PC-9 (cell line): Measurements from ENCODE around the gene TBX10. TPM values are rescaled to one million over a fixed set of nuclear protein-coding genes. Genes with fewer than 3 reads are reported as not detected.

Experiments used
- BruUV-seq: library from RNA; stranded (reverse); fragments of 400-500 nt; replicated peaks from 2 replicates; lab custom pipeline; 2021; lab: Mats Ljungman, UMichigan
- CTCF ChIA-PET: fragments of 300-600 bp; sonication (Branson Sonifier 250); formaldehyde crosslinking; loops from one replicate; lab custom pipeline; 2022; ENCODE audit warnings: antibody characterized with exemption; lab: Charles Lee
- POLR2A ChIA-PET: fragments of 300-600 bp; sonication (Branson Sonifier 250); formaldehyde crosslinking; loops from one replicate; lab custom pipeline; 2022; ENCODE audit warnings: antibody characterized with exemption; ENCODE audit not compliant: unreplicated experiment; lab: Charles Lee
- DNase-seq, 2 experiments: peaks; one replicate each; pipeline versions ENCODE4 v3.0.0 to v3.0.0-alpha.2; 2015 to 2022; ENCODE audit warnings: mixed read lengths in 1 of 2
- H2AFZ ChIP-seq: fragments of 200-600 bp; sonication (generic); 2 replicates; pipeline ENCODE4 v1.8.1; 2017; ENCODE audit warnings: antibody characterized with exemption
- H3F3A ChIP-seq: fragments of 200-600 bp; sonication (generic); 2 replicates; pipeline ENCODE4 v1.8.1; 2017; ENCODE audit warnings: antibody characterized with exemption, mild to moderate bottlenecking, low read depth; ENCODE audit not compliant: insufficient read depth
- H3K27ac ChIP-seq: fragments of 200-600 bp; sonication (generic); 2 replicates; pipeline ENCODE4 v1.6.1; 2016; ENCODE audit warnings: mixed run types
- H3K27me3 ChIP-seq: fragments of 200-600 bp; sonication (generic); 2 replicates; pipeline ENCODE4 v1.6.1; 2016; ENCODE audit warnings: low read depth, mixed run types; ENCODE audit not compliant: insufficient read depth
- H3K36me3 ChIP-seq: fragments of 200-600 bp; sonication (generic); 2 replicates; pipeline ENCODE4 v1.6.1; 2016; ENCODE audit warnings: low read depth, mixed run types
- H3K4me1 ChIP-seq: fragments of 200-600 bp; sonication (generic); replicated peaks from 2 replicates; pipeline ENCODE4 v1.6.1; 2016; ENCODE audit warnings: mixed run types; ENCODE audit not compliant: insufficient read depth
- H3K4me2 ChIP-seq: fragments of 200-600 bp; sonication (generic); 2 replicates; pipeline ENCODE4 v1.6.1; 2017; ENCODE audit warnings: mixed run types
- H3K4me3 ChIP-seq: fragments of 200-600 bp; sonication (generic); 2 replicates; pipeline ENCODE4 v1.6.1; 2016; ENCODE audit warnings: mixed run types
- H3K79me2 ChIP-seq: fragments of 200-600 bp; sonication (generic); 2 replicates; pipeline ENCODE4 v1.6.1; 2017; ENCODE audit warnings: low read depth, mixed run types
- H3K9me2 ChIP-seq: fragments of 200-600 bp; sonication (generic); 2 replicates; pipeline ENCODE4 v1.8.1; 2017; ENCODE audit warnings: mild to moderate bottlenecking; ENCODE audit not compliant: insufficient read depth
- H3K9me3 ChIP-seq: fragments of 200-600 bp; sonication (generic); 2 replicates; pipeline ENCODE4 v1.8.1; 2016; ENCODE audit warnings: low read depth; ENCODE audit not compliant: insufficient read depth
- H4K20me1 ChIP-seq: fragments of 200-600 bp; sonication (generic); 2 replicates; pipeline ENCODE4 v1.8.1; 2017; ENCODE audit not compliant: insufficient read depth
- CTCF ChIP-seq: fragments of 200-600 bp; sonication (generic); conservative IDR thresholded peaks from 2 replicates; pipeline ENCODE4 v1.6.1; 2017; ENCODE audit warnings: mixed run types, antibody characterized with exemption, mild to moderate bottlenecking, moderate library complexity
- EZH2 ChIP-seq: fragments of 200-600 bp; sonication (generic); IDR thresholded peaks from 2 replicates; pipeline ENCODE4 v1.8.0; 2017; ENCODE audit warnings: antibody characterized with exemption, low read depth
- intact Hi-C: fragments of 100-400 bp; cut with micrococcal nuclease; formaldehyde crosslinking; loops from one replicate; pipeline ENCODE4 v1.10.0; 2022; ENCODE audit not compliant: unreplicated experiment
- total RNA-seq: library from RNA; stranded (reverse); gene quantifications from 2 replicates; pipeline ENCODE4 v1.2.3, GENCODE V29; 2021

TBX10 gene
- total RNA-seq, 1 experiment from 2014 or later: not detected

- Histone ChIP-seq H3K9me2 (no peaks in the 10 kb centered on the region), H3K9me3 (no peaks in the 10 kb centered on the region), H3K4me2 (peak overlapping the region; percentile 91), H3K27me3 (no peaks in the 10 kb centered on the region), H4K20me1 (no peaks in the 10 kb centered on the region), H3K27ac (no peak overlapping the region), H3K4me3 (no peak overlapping the region), H3K79me2 (no peaks in the 10 kb centered on the region), H3K36me3 (no peaks in the 10 kb centered on the region), H3F3A (peaks cover 3% of the 10 kb centered on the region; the same call in 1 of the 2 replicates), H2AFZ (no peak overlapping the region), H3K4me1 (peaks cover 8% of the 10 kb centered on the region)
- intact Hi-C loops: loop anchor here (2.0 kb wide), 1 partner anchor 49 kb away; the partner anchor contains the start of gene GSTP1
- POLR2A ChIA-PET: no interaction called here
- BruUV-seq: no TSS peak
- TF ChIP-seq CTCF (no peak), EZH2 (no peak)
- DNase-seq: no peak
- CTCF ChIA-PET: no interaction called here
Observed at GRCh38 chr11:67631411-67631810, 8.2 kb downstream of the TBX10 start.

GRCh38 chr11:67630943-67631331 lies 8.6 kb downstream of the TBX10 start:
- Histone ChIP-seq H3K4me2 (peak overlapping the region; percentile 91), H4K20me1 (no peaks in the 10 kb centered on the region), H3K4me3 (peak overlapping the region; percentile 87), H3K36me3 (no peaks in the 10 kb centered on the region), H3K9me3 (no peaks in the 10 kb centered on the region), H3K4me1 (peaks cover 8% of the 10 kb centered on the region), H3K27me3 (no peaks in the 10 kb centered on the region), H3F3A (peaks cover 3% of the 10 kb centered on the region; the same call in 1 of the 2 replicates), H2AFZ (peak overlapping the region; percentile 96), H3K27ac (peak overlapping the region; percentile 50), H3K79me2 (no peaks in the 10 kb centered on the region), H3K9me2 (no peaks in the 10 kb centered on the region)
- intact Hi-C loops: loop anchor here (2.0 kb wide), 1 partner anchor 48 kb away; the partner anchor contains the start of gene GSTP1
- CTCF ChIA-PET: interaction anchor here (0.7 to 1.0 kb wide), 2 partner anchors 60 to 227 kb away, joined by 4 to 6 read pairs; partner anchors contain the start of gene TBC1D10C
- BruUV-seq: no TSS peak
- no peak for DNase-seq
- POLR2A ChIA-PET: no interaction called here
- TF ChIP-seq EZH2: no peak
- TF ChIP-seq CTCF: peak; percentile 50; the same call in 1 of the 2 replicates

- Histone ChIP-seq H4K20me1 (no peaks in the 10 kb centered on the region), H3K27ac (peak overlapping the region; percentile 50), H3K36me3 (no peaks in the 10 kb centered on the region), H3K9me3 (no peaks in the 10 kb centered on the region), H3K9me2 (no peaks in the 10 kb centered on the region), H3F3A (peaks cover 3% of the 10 kb centered on the region; the same call in 1 of the 2 replicates), H3K27me3 (no peaks in the 10 kb centered on the region), H3K4me2 (peak overlapping the region; percentile 92), H3K79me2 (no peaks in the 10 kb centered on the region), H2AFZ (peak overlapping the region; percentile 96), H3K4me3 (peak overlapping the region; percentile 87), H3K4me1 (peaks cover 8% of the 10 kb centered on the region)
- TSS peak; percentile 90 for BruUV-seq
- intact Hi-C loops: loop anchor here (2.0 kb wide), 1 partner anchor 48 kb away; the partner anchor contains the start of gene GSTP1
- POLR2A ChIA-PET: interaction anchor here (0.6 to 1.0 kb wide), 5 partner anchors 16 to 390 kb away, joined by 3 to 9 read pairs (median 5); partner anchors contain the start of genes PPP1CA and TMEM134
- CTCF ChIA-PET: interaction anchor here (0.6 to 1.7 kb wide), 7 partner anchors 15 to 1299 kb away, joined by 3 to 8 read pairs (median 5); partner anchors contain the start of gene TBC1D10C
- TF ChIP-seq CTCF: peak; percentile 93
- TF ChIP-seq EZH2: no peak
- peak; percentile 93 to 100 for DNase-seq
Observed at GRCh38 chr11:67630228-67630942, 9.2 kb downstream of the TBX10 start.
